B cell (primary cell): ENCODE results near the gene S100A10. TPM values are rescaled to one million over a fixed set of nuclear protein-coding genes. Genes with fewer than 3 reads are reported as not detected.

Source experiments
- ATAC-seq: fragments of 200-7000 bp; cut with Tn5 transposase; one replicate; pipeline ENCODE4 v1.10.0; 2021; ENCODE audit warnings: low read depth, mild to moderate bottlenecking, moderate number of reproducible peaks, moderate library complexity
- CTCF ChIA-PET: fragments of 350-600 bp; sonication (Branson Sonifier 250); formaldehyde crosslinking; loops from one replicate; lab custom pipeline; 2021; ENCODE audit warnings: antibody characterized with exemption, inconsistent platforms; lab: Charles Lee
- POLR2A ChIA-PET: fragments of 350-600 bp; sonication (Branson Sonifier 250); formaldehyde crosslinking; loops from one replicate; lab custom pipeline; 2021; ENCODE audit warnings: antibody characterized with exemption; lab: Charles Lee
- DNase-seq: peaks from one replicate; pipeline ENCODE4 v3.0.0; 2013
- H2AFZ ChIP-seq: 2 replicates; pipeline ENCODE4 v1.6.1; 2012; ENCODE audit warnings: mild to moderate bottlenecking, low read depth, low read length; ENCODE audit not compliant: insufficient read depth, poor library complexity, severe bottlenecking
- H3K27ac ChIP-seq, 2 donors: 1 replicate in 1 of 2; 2 replicates in 1 of 2; pipeline ENCODE4 v1.5.1; 2012 to 2013; ENCODE audit warnings: low read length in 2 of 2, mild to moderate bottlenecking in 2 of 2, moderate library complexity in 1 of 2
- H3K27me3 ChIP-seq, 4 experiments: fragments of 200-600 bp in 1 of 4; sonication (generic) in 1 of 4; replicated peaks in 1 of 4; 1 replicate in 2 of 4; 2 replicates in 2 of 4; pipeline versions ENCODE4 v1.6.1 to v1.7.0; 2013 to 2016; ENCODE audit warnings: low read length in 3 of 4, mild to moderate bottlenecking in 2 of 4, mixed read lengths in 1 of 4, moderate library complexity in 1 of 4; ENCODE audit not compliant: insufficient read depth in 4 of 4, control insufficient read depth in 3 of 4; ENCODE audit errors: control extremely low read depth in 1 of 4
- H3K36me3 ChIP-seq, 2 experiments: replicated peaks in 1 of 2; 1 replicate in 1 of 2; 2 replicates in 1 of 2; pipeline versions ENCODE4 v1.6.1 to v1.7.1; 2013; ENCODE audit warnings: low read length in 1 of 2; ENCODE audit not compliant: insufficient read depth in 2 of 2, control insufficient read depth in 1 of 2; ENCODE audit errors: control extremely low read depth in 1 of 2, extremely low read depth in 1 of 2
- H3K4me1 ChIP-seq, 2 donors: fragments of 200-600 bp in 1 of 2; sonication (generic) in 1 of 2; 1 replicate in 1 of 2; 2 replicates in 1 of 2; pipeline versions ENCODE4 v1.5.1 to v1.6.1; 2013 to 2017; ENCODE audit warnings: low read length in 2 of 2; ENCODE audit not compliant: control insufficient read depth in 2 of 2, insufficient read depth in 2 of 2
- H3K4me2 ChIP-seq: replicated peaks from 2 replicates; pipeline ENCODE3; 2012; ENCODE audit warnings: mild to moderate bottlenecking, low read depth, low read length; ENCODE audit not compliant: poor library complexity, severe bottlenecking
- H3K4me3 ChIP-seq, 5 experiments: fragments of 200-600 bp in 1 of 5; sonication (generic) in 1 of 5; 1 replicate in 3 of 5; 2 replicates in 2 of 5; pipeline versions ENCODE4 v1.5.1 to v1.7.0; 2011 to 2016; ENCODE audit warnings: low read length in 4 of 5, mild to moderate bottlenecking in 4 of 5, low read depth in 2 of 5, control low read depth in 1 of 5, moderate library complexity in 1 of 5; ENCODE audit not compliant: insufficient read depth in 1 of 5; ENCODE audit errors: control extremely low read depth in 1 of 5, extremely low read depth in 1 of 5
- H3K79me2 ChIP-seq: fragments of 200-600 bp; sonication (generic); one replicate; pipeline ENCODE4 v1.6.0; 2016; ENCODE audit warnings: low read length; ENCODE audit not compliant: control insufficient read depth, insufficient read depth
- H3K9ac ChIP-seq: fragments of 200-600 bp; sonication (generic); 2 replicates; pipeline ENCODE4 v1.6.1; 2017; ENCODE audit warnings: mild to moderate bottlenecking, low read length, moderate library complexity
- H3K9me3 ChIP-seq, 3 donors: one replicate each; pipeline versions ENCODE4 v1.6.1 to v1.7.1; 2013; ENCODE audit warnings: low read length in 2 of 3; ENCODE audit not compliant: control insufficient read depth in 2 of 3, insufficient read depth in 1 of 3; ENCODE audit errors: control extremely low read depth in 1 of 3
- H4K20me1 ChIP-seq: 2 replicates; pipeline ENCODE4 v1.6.0; 2012; ENCODE audit warnings: mild to moderate bottlenecking, low read length; ENCODE audit not compliant: insufficient read depth, control insufficient read depth, poor library complexity, severe bottlenecking
- H3K27ac Mint-ChIP-seq: one replicate; pipeline ENCODE4 v1.8.0; 2021; ENCODE audit warnings: mixed read lengths
- H3K27me3 Mint-ChIP-seq: one replicate; pipeline ENCODE4 v1.8.0; 2021; ENCODE audit warnings: mixed read lengths
- H3K4me1 Mint-ChIP-seq: one replicate; pipeline ENCODE4 v1.8.0; 2021; ENCODE audit warnings: mixed read lengths
- H3K4me3 Mint-ChIP-seq: one replicate; pipeline ENCODE4 v1.8.0; 2021; ENCODE audit warnings: mixed read lengths
- H3K9me3 Mint-ChIP-seq: one replicate; pipeline ENCODE4 v1.8.0; 2022; ENCODE audit warnings: mixed read lengths; ENCODE audit not compliant: insufficient read depth
- CTCF ChIP-seq: fragments of 200-600 bp; IDR thresholded peaks from one replicate; pipeline ENCODE4 v1.8.0; 2022; ENCODE audit warnings: antibody characterized with exemption, mild to moderate bottlenecking
- EZH2 ChIP-seq: IDR thresholded peaks from 2 replicates; pipeline ENCODE4 v1.6.1; 2012; ENCODE audit warnings: borderline replicate concordance, low read depth, mild to moderate bottlenecking, moderate library complexity, low read length; ENCODE audit not compliant: insufficient read depth, poor library complexity, severe bottlenecking
- WGBS: methylation state at CpG from one replicate; pipeline ENCODE4 v1.1.5; 2013; ENCODE audit warnings: missing lambda C conversion rate; ENCODE audit not compliant: insufficient coverage; 5-methylcytosine and 5-hydroxymethylcytosine counted together
- intact Hi-C: fragments of 100-400 bp; cut with micrococcal nuclease; formaldehyde crosslinking; loops from one replicate; pipeline ENCODE4 v1.10.0; 2022
- polyA plus RNA-seq: library from polyadenylated mRNA; depleted of rRNA; stranded (reverse); fragments of >200 nt; gene quantifications from 2 replicates; pipeline ENCODE4 v1.2.3, GENCODE V29; 2012
- total RNA-seq, 2 donors: library from RNA; stranded (reverse); fragments of 120-200 nt in 1 of 2; gene quantifications; 1 replicate in 1 of 2; 2 replicates in 1 of 2; pipeline versions ENCODE4 v1.2.3 to v1.2.4, GENCODE V29; 2013 to 2022

S100A10 gene
- total and polyA plus RNA-seq, 2 donors (not counting 1 experiment from before 2014, with no cell fraction given): 38.0 to 47.1 TPM

GRCh38 chr1:152000964-152001630 is 7.4 kb upstream of the S100A10 start:
- H3K4me3 ChIP-seq: no peak overlapping the region
- H3K4me1 ChIP-seq: peaks cover 0 to 4% of the 10 kb centered on the region in 2 donors
- intact Hi-C loops: loop anchor here (1.0 to 5.0 kb wide), 4 partner anchors 33 to 699 kb away; no protein-coding TSS in a partner anchor
- H4K20me1 ChIP-seq: no peaks in the 10 kb centered on the region
- H3K79me2 ChIP-seq: no peaks in the 10 kb centered on the region
- ChIA-PET CTCF (interaction anchor here (0.7 to 16.1 kb wide), 41 partner anchors 12 to 557 kb away, joined by 3 to 341 read pairs (median 6); partner anchors contain the start of genes MRPL9, S100A10, S100A11 and THEM4), POLR2A (interaction anchor here (0.7 kb wide), 2 partner anchors 9 to 823 kb away, joined by 3 to 5 read pairs; no protein-coding TSS in a partner anchor)
- 45% methylated on average over 2 of the region's 4 CpGs for WGBS
- H3K4me3 Mint-ChIP-seq: no peak overlapping the region
- H3K27ac Mint-ChIP-seq: no peak overlapping the region
- no peak overlapping the region for H3K4me2 ChIP-seq
- H3K27me3 Mint-ChIP-seq: peaks cover 38% of the 10 kb centered on the region
- no peak for DNase-seq
- TF ChIP-seq EZH2 (no peak), CTCF (no peak)
- no peak overlapping the region for H2AFZ ChIP-seq
- no peaks in the 10 kb centered on the region for H3K9me3 Mint-ChIP-seq
- no peaks in the 10 kb centered on the region for H3K4me1 Mint-ChIP-seq
- ATAC-seq: no peak
- no peaks in the 10 kb centered on the region for H3K36me3 ChIP-seq
- peaks cover 0 to 31% (median 2%) of the 10 kb centered on the region in 4 experiments for H3K27me3 ChIP-seq
- H3K27ac ChIP-seq: no peak overlapping the region
- H3K9me3 ChIP-seq: no peaks in the 10 kb centered on the region
- H3K9ac ChIP-seq: no peak overlapping the region
